C4-2B (cell line): ENCODE results near the gene MAGI2.

Experiments used
- ZFX ChIP-seq: fragments of 450-650 bp; IDR thresholded peaks from 2 replicates; pipeline ENCODE4 v1.6.1; 2017
- TF ChIP-seq, protein P1 (sequence below): fragments of 450-650 bp; conservative IDR thresholded peaks from 2 replicates; pipeline ENCODE4 v1.5.1; 2017; ENCODE audit warnings: mild to moderate bottlenecking

DNA sequence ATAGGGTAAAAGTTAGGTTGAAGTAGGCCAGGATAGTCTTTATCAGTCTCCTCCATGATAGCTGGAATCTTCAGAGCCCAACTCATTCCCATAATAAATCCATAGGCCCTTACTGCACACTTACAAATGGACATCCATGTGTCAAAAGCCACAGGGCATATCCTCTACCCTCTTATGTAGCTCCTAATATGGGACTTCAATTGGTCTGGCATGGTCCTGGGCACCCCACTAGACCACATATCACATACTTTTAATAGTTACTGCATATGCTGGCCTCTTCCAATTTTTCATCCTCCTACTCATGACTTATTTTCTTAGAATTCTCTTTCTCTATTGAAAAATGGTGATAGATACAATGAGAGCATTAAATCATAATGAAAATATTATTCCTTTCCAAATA lies 169.3 kb downstream of the MAGI2 start:
- no peak for TF ChIP-seq ZFX
- TF ChIP-seq, protein P1, sequence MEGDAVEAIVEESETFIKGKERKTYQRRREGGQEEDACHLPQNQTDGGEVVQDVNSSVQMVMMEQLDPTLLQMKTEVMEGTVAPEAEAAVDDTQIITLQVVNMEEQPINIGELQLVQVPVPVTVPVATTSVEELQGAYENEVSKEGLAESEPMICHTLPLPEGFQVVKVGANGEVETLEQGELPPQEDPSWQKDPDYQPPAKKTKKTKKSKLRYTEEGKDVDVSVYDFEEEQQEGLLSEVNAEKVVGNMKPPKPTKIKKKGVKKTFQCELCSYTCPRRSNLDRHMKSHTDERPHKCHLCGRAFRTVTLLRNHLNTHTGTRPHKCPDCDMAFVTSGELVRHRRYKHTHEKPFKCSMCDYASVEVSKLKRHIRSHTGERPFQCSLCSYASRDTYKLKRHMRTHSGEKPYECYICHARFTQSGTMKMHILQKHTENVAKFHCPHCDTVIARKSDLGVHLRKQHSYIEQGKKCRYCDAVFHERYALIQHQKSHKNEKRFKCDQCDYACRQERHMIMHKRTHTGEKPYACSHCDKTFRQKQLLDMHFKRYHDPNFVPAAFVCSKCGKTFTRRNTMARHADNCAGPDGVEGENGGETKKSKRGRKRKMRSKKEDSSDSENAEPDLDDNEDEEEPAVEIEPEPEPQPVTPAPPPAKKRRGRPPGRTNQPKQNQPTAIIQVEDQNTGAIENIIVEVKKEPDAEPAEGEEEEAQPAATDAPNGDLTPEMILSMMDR = no peak
